HEK293 (cell line): ENCODE results near the gene GRK2.
"Not testable (repeated sequence)": the region's sequence is repeated elsewhere in the genome, so short reads cannot be mapped to it uniquely, and the experiment has no call there.

Source experiments
- YY1 ChIP-seq: fragments of 450-650 bp; formaldehyde crosslinking; IDR thresholded peaks from 2 replicates; pipeline ENCODE4 v1.5.1; 2018; ENCODE audit warnings: missing biosample characterization, missing genetic modification characterization
- ZNF670 ChIP-seq: fragments of 450-650 bp; formaldehyde crosslinking; IDR thresholded peaks from 2 replicates; pipeline ENCODE4 v1.5.1; 2016; ENCODE audit warnings: missing biosample characterization, missing genetic modification characterization, low read depth
- ZNF785 ChIP-seq: fragments of 450-650 bp; formaldehyde crosslinking; IDR thresholded peaks from 2 replicates; pipeline ENCODE4 v1.5.1; 2016; ENCODE audit warnings: missing biosample characterization, missing genetic modification characterization
- TF ChIP-seq, protein P1 (sequence below): fragments of 450-650 bp; formaldehyde crosslinking; IDR thresholded peaks from 2 replicates; pipeline ENCODE4 v1.5.1; 2016; ENCODE audit warnings: missing biosample characterization, missing genetic modification characterization

DNA sequence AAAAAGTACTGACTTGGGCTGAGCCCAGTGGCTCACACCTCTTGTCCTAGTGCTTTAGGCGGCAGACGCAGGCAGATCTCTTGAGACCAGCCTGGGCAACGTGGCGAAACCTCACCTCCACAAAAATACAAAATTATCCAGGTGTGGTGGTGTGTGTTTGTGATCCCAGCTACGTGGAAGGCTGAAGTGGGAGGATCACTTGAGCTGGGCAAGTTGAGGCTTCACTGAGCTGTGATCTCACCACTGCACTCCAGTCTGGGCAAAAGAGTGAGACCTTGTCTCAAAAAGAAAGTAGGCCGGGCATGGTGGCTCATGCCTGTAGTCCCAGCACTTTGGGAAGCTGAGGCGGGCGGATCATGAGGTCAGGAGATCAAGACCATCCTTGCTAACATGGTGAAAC lies 31.7 kb upstream of the GRK2 start:
- TF ChIP-seq, protein P1, sequence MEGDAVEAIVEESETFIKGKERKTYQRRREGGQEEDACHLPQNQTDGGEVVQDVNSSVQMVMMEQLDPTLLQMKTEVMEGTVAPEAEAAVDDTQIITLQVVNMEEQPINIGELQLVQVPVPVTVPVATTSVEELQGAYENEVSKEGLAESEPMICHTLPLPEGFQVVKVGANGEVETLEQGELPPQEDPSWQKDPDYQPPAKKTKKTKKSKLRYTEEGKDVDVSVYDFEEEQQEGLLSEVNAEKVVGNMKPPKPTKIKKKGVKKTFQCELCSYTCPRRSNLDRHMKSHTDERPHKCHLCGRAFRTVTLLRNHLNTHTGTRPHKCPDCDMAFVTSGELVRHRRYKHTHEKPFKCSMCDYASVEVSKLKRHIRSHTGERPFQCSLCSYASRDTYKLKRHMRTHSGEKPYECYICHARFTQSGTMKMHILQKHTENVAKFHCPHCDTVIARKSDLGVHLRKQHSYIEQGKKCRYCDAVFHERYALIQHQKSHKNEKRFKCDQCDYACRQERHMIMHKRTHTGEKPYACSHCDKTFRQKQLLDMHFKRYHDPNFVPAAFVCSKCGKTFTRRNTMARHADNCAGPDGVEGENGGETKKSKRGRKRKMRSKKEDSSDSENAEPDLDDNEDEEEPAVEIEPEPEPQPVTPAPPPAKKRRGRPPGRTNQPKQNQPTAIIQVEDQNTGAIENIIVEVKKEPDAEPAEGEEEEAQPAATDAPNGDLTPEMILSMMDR (tag by site-specific recombination), result not testable (repeated sequence)
- not testable (repeated sequence) for TF ChIP-seq YY1; ZNF785 (tag by site-specific recombination); ZNF670 (tag by site-specific recombination)
